GM13977 (cell line): ENCODE results near the gene RPS6KA4.

Experiments
- DNase-seq: peaks from one replicate; pipeline ENCODE4 v3.0.0; 2012; ENCODE audit warnings: low spot score
- in situ Hi-C: fragments of 300-500 bp; cut with MboI; formaldehyde crosslinking; loops from one replicate; pipeline ENCODE4 v1.12.0; 2022; ENCODE audit warnings: low sequenced_read_pairs, low pct_unique_long_range_greater_than_20kb, mixed read lengths, inconsistent platforms; ENCODE audit not compliant: unreplicated experiment
- TF ChIP-seq, protein P1 (sequence below): IDR thresholded peaks from 2 replicates; pipeline ENCODE4 v1.5.1; 2012; ENCODE audit warnings: mild to moderate bottlenecking, control low read depth; ENCODE audit not compliant: insufficient read depth; ENCODE audit errors: extremely low read depth, missing control alignments

Gene RPS6KA4

DNA sequence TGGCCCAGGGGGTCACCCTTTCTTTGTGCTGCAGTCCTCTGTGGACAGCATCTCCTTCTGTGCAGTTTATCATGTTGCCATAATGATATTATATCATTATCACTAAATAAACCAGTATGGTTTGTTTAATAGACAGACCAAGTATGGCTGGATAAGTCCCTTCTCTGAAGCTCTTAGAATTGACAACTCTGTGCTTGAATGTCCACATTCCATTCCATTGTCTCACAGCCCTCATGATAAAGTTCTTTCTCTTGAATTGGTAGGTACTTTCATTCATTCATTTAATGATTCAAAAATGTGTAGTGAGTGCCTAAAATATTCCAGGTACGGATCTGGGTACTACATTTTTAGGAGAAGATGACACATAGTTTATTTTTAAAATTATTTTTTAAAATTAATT lies 7.8 kb downstream of the RPS6KA4 start:
- in situ Hi-C loops, result no loop called here
- TF ChIP-seq, protein P1, sequence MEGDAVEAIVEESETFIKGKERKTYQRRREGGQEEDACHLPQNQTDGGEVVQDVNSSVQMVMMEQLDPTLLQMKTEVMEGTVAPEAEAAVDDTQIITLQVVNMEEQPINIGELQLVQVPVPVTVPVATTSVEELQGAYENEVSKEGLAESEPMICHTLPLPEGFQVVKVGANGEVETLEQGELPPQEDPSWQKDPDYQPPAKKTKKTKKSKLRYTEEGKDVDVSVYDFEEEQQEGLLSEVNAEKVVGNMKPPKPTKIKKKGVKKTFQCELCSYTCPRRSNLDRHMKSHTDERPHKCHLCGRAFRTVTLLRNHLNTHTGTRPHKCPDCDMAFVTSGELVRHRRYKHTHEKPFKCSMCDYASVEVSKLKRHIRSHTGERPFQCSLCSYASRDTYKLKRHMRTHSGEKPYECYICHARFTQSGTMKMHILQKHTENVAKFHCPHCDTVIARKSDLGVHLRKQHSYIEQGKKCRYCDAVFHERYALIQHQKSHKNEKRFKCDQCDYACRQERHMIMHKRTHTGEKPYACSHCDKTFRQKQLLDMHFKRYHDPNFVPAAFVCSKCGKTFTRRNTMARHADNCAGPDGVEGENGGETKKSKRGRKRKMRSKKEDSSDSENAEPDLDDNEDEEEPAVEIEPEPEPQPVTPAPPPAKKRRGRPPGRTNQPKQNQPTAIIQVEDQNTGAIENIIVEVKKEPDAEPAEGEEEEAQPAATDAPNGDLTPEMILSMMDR, result no peak
- DNase-seq, result no peak

DNA sequence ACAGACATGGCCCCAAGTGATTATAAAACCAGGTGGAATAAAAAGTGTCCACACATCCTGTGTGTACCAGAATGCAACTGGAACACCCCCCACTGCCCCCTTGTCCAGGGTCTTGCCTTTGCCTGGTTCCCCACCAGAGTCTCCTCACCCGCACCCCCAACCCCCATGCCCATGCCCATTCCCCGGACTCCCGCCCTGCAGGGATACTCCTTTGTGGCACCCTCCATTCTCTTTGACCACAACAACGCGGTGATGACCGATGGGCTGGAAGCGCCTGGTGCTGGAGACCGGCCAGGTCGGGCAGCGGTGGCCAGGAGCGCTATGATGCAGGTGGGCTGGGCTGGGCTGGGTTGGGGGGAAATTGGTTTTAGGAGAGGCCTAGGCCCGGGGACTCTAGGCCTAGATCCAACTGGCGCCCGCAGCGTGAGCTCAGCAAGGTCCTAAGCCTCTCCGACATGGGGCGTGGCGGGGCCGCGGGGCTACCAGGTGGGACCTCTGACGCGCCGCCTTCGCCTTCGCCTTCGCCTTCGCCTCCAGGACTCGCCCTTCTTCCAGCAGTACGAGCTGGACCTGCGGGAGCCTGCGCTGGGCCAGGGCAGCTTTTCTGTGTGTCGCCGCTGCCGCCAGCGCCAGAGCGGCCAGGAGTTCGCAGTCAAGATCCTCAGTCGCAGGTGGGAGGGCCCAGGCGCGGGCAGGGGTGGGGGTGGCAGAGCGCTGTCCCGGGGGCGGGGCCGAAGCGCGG lies 9.1 kb downstream of the RPS6KA4 start:
- in situ Hi-C loops, result no loop called here
- TF ChIP-seq, protein P1, result no peak
- no peak for DNase-seq

DNA sequence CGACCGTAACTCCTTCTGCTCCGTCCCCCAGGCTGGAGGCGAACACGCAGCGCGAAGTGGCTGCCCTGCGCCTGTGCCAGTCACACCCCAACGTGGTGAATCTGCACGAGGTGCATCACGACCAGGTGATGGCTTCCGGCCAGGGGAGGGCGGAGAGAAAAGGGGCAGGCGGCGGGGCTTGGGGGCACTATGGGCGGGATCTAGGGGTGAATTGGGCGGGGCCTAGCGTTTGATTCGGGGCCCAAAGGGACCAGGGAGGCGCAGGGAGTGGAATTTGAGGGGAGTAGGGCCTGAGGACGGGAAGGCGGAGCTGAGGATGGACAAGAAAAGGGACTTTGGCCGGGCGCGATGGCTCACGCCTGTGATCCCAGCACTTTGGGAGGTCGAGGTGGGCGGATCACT lies 9.7 kb downstream of the RPS6KA4 start:
- TF ChIP-seq, protein P1, result no peak
- in situ Hi-C loops, result no loop called here
- DNase-seq, result peak; percentile 42

DNA sequence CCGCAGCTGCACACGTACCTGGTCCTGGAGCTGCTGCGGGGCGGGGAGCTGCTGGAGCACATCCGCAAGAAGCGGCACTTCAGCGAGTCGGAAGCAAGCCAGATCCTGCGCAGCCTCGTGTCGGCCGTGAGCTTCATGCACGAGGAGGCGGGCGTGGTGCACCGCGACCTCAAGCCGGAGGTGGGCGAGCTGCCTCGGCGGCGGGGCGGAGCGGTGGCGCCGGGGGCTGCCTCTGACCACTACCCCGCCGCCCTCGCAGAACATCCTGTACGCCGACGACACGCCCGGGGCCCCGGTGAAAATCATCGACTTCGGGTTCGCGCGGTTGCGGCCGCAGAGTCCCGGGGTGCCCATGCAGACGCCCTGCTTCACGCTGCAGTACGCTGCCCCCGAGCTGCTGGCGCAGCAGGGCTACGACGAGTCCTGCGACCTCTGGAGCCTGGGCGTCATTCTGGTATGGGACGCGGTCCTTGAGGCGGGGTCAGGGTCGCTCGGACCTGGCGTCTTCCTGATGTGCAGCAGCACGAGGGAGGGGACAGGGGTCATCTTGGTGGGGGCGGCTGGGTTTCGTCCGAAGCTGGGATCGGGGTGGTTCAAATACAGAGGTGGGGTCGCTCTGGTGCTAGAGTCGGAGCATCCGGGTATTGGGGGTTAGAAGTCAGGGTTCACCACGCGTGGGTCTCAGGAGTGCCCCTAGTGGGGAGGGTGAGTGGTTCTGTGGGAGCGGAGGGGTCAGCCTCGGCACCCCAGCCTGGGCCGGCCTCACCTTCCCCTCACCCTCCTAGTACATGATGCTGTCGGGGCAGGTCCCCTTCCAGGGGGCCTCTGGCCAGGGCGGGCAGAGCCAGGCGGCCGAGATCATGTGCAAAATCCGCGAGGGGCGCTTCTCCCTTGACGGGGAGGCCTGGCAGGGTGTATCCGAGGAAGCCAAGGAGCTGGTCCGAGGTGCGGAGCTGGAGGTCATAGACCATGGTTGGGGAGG lies 10.8 kb downstream of the RPS6KA4 start:
- in situ Hi-C loops, result no loop called here
- peak; percentile 34 for DNase-seq
- TF ChIP-seq, protein P1, result no peak

DNA sequence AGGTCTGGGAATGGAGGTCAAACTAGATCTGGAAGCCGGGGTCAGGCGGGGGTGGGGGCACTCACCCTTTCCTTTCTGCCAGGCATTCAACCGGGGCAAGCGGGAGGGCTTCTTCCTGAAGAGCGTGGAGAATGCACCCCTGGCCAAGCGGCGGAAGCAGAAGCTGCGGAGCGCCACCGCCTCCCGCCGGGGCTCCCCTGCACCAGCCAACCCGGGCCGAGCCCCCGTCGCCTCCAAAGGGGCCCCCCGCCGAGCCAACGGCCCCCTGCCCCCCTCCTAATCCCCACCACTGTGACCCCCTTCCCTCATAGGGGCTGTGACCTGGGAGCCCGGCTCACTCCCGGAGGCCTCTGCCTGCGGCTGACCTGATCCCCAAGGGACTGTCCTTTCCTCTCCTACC lies 12.2 kb downstream of the RPS6KA4 start:
- in situ Hi-C loops, result no loop called here
- TF ChIP-seq, protein P1, result no peak
- no peak for DNase-seq

DNA sequence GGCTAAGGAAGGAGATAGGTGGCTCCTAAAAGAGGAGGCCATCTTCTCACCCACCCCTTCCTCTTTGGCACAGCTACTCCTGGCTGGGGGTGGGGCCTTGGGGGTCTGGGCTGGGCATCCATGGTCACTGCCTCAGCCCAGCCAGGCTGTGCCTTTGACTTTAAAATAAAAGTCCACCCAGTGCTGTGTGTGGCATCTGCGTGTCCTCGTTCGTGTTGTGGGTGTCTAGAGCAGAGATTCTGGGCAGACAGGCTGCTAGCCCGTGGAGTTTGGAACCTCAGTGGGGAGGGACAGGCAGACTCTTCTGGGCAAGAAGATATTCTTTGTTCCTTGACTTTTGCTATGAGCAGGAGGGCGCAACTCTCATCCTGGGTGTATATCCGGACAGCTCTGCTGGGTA lies 13.1 kb downstream of the RPS6KA4 start:
- DNase-seq, result no peak
- in situ Hi-C loops, result no loop called here
- TF ChIP-seq, protein P1, result no peak
